ENCODE measurements around the gene HOXA11. TPM values are rescaled to one million over a fixed set of nuclear protein-coding genes. Genes with fewer than 3 reads are reported as not detected.
A peak's percentile ranks its signal among the peaks of the same experiment; 100 is the strongest.

HOXA11 gene
- total RNA-seq, 6 experiments from 2014 or later, result 33.1 to 42.1 (median 39.1) TPM

- H3K27ac Mint-ChIP-seq, result peak overlapping the region; percentile 50; the same call in 1 of the 2 replicates
- no peak for TF ChIP-seq CTCF (IDR thresholded peaks at IDR 0.05)
- peaks cover 8% of the 10 kb centered on the region for H3K36me3 Mint-ChIP-seq (ENCODE audit: low read depth)
- H3K27me3 Mint-ChIP-seq (ENCODE audit: insufficient read depth), result peaks cover 3% of the 10 kb centered on the region
- H3K4me1 Mint-ChIP-seq (ENCODE audit: low read depth), result peaks cover 57% of the 10 kb centered on the region
- peak overlapping the region; percentile 91 for H3K4me3 Mint-ChIP-seq
- no peaks in the 10 kb centered on the region for H3K9me3 Mint-ChIP-seq
- no peak for DNase-seq
Measured at GRCh38 chr7:27149842-27150567, 35.0 kb downstream of the HOXA11 start.

GRCh38 chr7:27148756-27149641 is 36.0 kb downstream of the HOXA11 start:
- no peak for TF ChIP-seq CTCF (IDR thresholded peaks at IDR 0.05)
- Mint-ChIP-seq H3K36me3 (ENCODE audit: low read depth) (0 out of 2 replicates have a peak, but pooled peaks cover 4% of the 10 kb centered on the region), H3K4me1 (ENCODE audit: low read depth) (peaks cover 47% of the 10 kb centered on the region), H3K27me3 (ENCODE audit: insufficient read depth) (peaks cover 3% of the 10 kb centered on the region), H3K9me3 (no peaks in the 10 kb centered on the region), H3K4me3 (peak overlapping the region; percentile 91), H3K27ac (peak overlapping the region; percentile 68)
- DNase-seq, result no peak

- Mint-ChIP-seq H3K4me1 (ENCODE audit: low read depth) (peaks cover 39% of the 10 kb centered on the region), H3K36me3 (ENCODE audit: low read depth) (0 out of 2 replicates have a peak, but pooled peaks cover 4% of the 10 kb centered on the region), H3K27ac (peak overlapping the region; percentile 68), H3K9me3 (no peaks in the 10 kb centered on the region), H3K4me3 (peak overlapping the region; percentile 91), H3K27me3 (ENCODE audit: insufficient read depth) (no peaks in the 10 kb centered on the region; the same call in 1 of the 2 replicates)
- TF ChIP-seq CTCF (IDR thresholded peaks at IDR 0.05), result no peak
- no peak for DNase-seq
Measured at GRCh38 chr7:27148031-27148755, 36.8 kb downstream of the HOXA11 start.

GRCh38 chr7:27147199-27148030 is 37.6 kb downstream of the HOXA11 start, which contains the start of gene HOXA6:
HOXA6 (minus strand) TSS chr7:27147774; CDS start chr7:27147749, 25 bp downstream.
- H3K27ac Mint-ChIP-seq, result peak within 1 kb of the TSS; percentile 68
- no peak for TF ChIP-seq CTCF (IDR thresholded peaks at IDR 0.05)
- H3K4me3 Mint-ChIP-seq, result peak within 1 kb of the TSS; percentile 91
- H3K27me3 Mint-ChIP-seq (ENCODE audit: insufficient read depth), result no peaks in the 10 kb centered on the region; the same call in 1 of the 2 replicates
- H3K4me1 Mint-ChIP-seq (ENCODE audit: low read depth), result peaks cover 42% of the 10 kb centered on the region
- H3K9me3 Mint-ChIP-seq, result no peaks in the 10 kb centered on the region
- DNase-seq, result no peak
- H3K36me3 Mint-ChIP-seq (ENCODE audit: low read depth), result 0 out of 2 replicates have a peak, but pooled peaks cover 4% of the 10 kb centered on the region

All from HFFc6 (cell line).